ENCODE measurements around the gene MED13L.
A peak's percentile ranks its signal among the peaks of the same experiment; 100 is the strongest.
"Not testable (repeated sequence)": the region's sequence is repeated elsewhere in the genome, so short reads cannot be mapped to it uniquely, and the experiment has no call there.

The MED13L gene

DNA sequence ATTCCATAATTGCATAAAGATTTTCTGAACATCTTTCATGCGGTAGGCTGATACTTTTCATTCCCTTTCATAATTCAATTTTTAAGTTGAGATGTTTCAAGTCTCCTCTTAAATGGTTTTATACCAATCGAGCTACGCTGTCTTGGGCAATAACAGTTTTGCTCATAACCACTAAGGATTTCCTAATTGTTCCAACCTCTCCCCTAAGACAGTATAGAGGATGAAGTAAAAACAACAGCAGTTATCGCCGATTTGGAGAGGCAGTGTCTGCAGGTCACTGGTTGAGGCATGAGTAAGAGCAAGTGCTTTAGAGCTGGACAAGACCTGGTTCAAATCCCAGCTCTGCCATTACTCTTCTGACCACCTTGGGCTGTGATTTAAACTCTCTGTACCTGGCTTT, 6.9 kb upstream of the MED13L start:
- H3K9me3 ChIP-seq (ENCODE audit: control insufficient read depth, insufficient read depth, low read length), result no peaks in the 10 kb centered on the region
- H3K4me3 ChIP-seq (ENCODE audit: low read depth, low read length), result no peak overlapping the region
- no peaks in the 10 kb centered on the region for H3K36me3 ChIP-seq (ENCODE audit: control insufficient read depth, insufficient read depth, low read length)
- no peak overlapping the region for H3K9ac ChIP-seq (ENCODE audit: low read depth, low read length)
- H3K27me3 ChIP-seq (ENCODE audit: control insufficient read depth, insufficient read depth, low read length), result no peaks in the 10 kb centered on the region
- H3K4me1 ChIP-seq (ENCODE audit: control insufficient read depth, insufficient read depth, low read length), result peaks cover 14% of the 10 kb centered on the region

DNA sequence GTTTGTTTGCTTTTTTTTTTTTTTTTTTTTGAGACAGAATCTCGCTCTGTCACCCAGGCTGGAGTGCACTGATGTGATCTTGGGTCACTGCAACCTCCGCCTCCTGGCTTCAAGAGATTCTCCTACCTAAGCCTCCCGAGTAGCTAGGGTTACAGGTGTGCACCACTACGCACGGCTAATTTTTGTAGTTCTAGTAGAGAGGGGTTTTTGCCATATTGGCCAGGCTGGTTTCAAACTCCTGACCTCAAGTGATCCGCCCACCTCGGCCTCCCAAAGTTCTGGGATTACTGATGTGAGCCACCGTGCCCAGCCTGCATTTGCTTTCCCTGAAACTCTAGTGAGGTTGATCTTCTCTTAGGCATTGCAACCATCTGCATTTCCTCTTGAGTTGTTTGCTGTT, 6.4 kb upstream of the MED13L start:
- not testable (repeated sequence) for H3K4me3 ChIP-seq (ENCODE audit: low read depth, low read length); H3K9me3 ChIP-seq (ENCODE audit: control insufficient read depth, insufficient read depth, low read length); H3K36me3 ChIP-seq (ENCODE audit: control insufficient read depth, insufficient read depth, low read length); H3K9ac ChIP-seq (ENCODE audit: low read depth, low read length); H3K27me3 ChIP-seq (ENCODE audit: control insufficient read depth, insufficient read depth, low read length)
- peaks cover 14% of the 10 kb centered on the region for H3K4me1 ChIP-seq (ENCODE audit: control insufficient read depth, insufficient read depth, low read length)

DNA sequence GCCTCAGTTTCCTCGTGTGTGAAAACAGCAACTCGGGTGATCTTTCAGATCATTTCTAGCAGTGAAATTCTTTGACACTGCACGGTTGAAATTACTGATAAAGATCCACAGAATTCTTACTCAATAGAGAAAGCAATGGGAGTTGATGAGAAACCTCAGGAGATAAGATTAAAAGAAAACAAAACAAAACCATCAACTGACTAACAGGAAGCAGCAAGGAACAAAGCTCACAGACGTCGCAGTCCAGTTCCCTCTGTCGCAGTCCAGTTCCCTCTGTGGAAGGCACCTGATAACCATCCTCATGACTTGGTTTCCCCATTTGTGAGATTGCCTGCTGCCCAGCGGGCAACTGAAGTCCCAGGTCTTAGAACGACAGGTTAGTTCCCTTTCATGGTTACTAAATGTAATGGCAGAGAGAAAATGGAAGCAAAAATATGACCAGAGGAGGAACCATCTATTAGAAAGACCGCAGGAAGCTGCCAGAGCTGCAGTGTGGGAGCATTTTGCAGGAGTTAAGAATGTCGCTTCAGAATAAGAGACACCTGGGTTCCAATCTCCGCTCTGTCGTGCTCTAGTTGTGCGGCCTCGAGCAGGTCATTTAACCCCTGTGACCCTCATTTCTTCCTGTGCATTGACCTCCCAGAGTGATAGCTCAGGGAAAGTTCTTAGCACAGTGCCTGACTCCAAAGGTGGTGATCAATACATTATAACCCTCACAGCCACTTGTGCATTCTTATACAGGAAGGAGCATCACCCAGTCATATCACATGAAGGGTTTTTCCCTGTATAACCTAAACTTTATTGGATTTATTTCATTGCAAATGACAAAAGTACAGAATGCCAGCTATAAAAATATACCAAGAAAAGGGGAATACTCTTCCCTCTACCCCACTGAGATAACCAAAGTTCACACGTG, 5.1 kb upstream of the MED13L start:
- Histone ChIP-seq H3K36me3 (ENCODE audit: control insufficient read depth, insufficient read depth, low read length) (no peaks in the 10 kb centered on the region), H3K9me3 (ENCODE audit: control insufficient read depth, insufficient read depth, low read length) (no peaks in the 10 kb centered on the region), H3K9ac (ENCODE audit: low read depth, low read length) (no peak overlapping the region), H3K4me1 (ENCODE audit: control insufficient read depth, insufficient read depth, low read length) (peaks cover 19% of the 10 kb centered on the region), H3K27me3 (ENCODE audit: control insufficient read depth, insufficient read depth, low read length) (no peaks in the 10 kb centered on the region), H3K4me3 (ENCODE audit: low read depth, low read length) (no peak overlapping the region)

DNA sequence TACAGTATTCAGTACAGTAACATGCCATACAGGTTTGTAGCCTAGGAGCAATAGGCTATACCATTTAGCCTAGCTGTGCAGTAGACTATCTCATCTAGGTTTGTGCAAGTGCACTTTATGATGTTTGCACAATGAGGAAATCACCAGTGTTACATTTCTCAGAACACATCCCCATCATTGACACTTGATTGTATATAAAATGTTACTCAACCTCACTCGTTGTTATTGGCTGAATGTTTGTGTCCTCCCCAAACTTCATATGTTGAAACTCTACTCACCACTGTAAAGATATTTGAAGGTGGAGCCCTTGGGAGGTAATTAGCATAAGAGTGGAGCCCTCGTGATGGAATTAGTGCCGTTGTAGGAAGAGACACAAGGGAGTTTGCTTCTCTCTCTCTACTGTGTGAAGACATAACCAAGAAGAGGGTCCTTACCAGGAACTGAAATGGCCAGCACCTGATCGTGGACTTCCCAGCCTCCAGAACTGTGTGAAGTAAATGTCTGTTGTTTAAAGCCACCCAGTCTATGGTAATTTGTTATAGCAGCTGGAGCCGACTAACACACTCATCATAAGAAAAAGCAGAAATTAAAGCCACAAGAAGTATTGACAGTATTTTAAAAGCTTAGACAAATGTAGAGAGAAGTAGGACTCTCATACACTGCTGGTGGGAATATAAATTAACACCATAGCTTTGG, 3.2 kb upstream of the MED13L start:
- H3K9me3 ChIP-seq (ENCODE audit: control insufficient read depth, insufficient read depth, low read length), result no peaks in the 10 kb centered on the region
- H3K27me3 ChIP-seq (ENCODE audit: control insufficient read depth, insufficient read depth, low read length), result no peaks in the 10 kb centered on the region
- H3K36me3 ChIP-seq (ENCODE audit: control insufficient read depth, insufficient read depth, low read length), result no peaks in the 10 kb centered on the region
- peaks cover 19% of the 10 kb centered on the region for H3K4me1 ChIP-seq (ENCODE audit: control insufficient read depth, insufficient read depth, low read length)
- H3K4me3 ChIP-seq (ENCODE audit: low read depth, low read length), result no peak overlapping the region
- no peak overlapping the region for H3K9ac ChIP-seq (ENCODE audit: low read depth, low read length)

DNA sequence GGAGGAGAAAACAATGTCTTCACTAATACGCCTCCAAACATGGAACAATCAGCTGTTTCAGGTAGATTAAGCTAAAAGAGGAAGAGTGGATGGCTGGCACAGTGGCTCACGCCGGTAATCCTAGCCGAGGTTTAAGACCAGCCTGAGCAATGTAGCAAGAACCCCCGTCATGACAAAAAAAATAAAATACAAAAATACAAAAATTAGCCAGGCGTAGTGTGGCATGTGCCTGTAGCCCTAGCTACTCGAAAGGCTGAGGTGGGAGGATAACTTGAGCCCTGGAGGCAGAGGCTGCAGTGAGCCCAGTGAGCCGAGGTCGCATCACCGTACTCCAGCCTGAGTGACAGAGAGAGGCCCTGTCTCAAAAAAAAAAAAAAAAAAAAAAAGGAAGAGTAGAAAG, 1.2 kb upstream of the MED13L start:
- no peak overlapping the region for H3K9ac ChIP-seq (ENCODE audit: low read depth, low read length)
- H3K4me1 ChIP-seq (ENCODE audit: control insufficient read depth, insufficient read depth, low read length), result peaks cover 21% of the 10 kb centered on the region
- no peaks in the 10 kb centered on the region for H3K9me3 ChIP-seq (ENCODE audit: control insufficient read depth, insufficient read depth, low read length)
- H3K27me3 ChIP-seq (ENCODE audit: control insufficient read depth, insufficient read depth, low read length), result no peaks in the 10 kb centered on the region
- H3K4me3 ChIP-seq (ENCODE audit: low read depth, low read length), result peak overlapping the region; percentile 67
- H3K36me3 ChIP-seq (ENCODE audit: control insufficient read depth, insufficient read depth, low read length), result no peaks in the 10 kb centered on the region

DNA sequence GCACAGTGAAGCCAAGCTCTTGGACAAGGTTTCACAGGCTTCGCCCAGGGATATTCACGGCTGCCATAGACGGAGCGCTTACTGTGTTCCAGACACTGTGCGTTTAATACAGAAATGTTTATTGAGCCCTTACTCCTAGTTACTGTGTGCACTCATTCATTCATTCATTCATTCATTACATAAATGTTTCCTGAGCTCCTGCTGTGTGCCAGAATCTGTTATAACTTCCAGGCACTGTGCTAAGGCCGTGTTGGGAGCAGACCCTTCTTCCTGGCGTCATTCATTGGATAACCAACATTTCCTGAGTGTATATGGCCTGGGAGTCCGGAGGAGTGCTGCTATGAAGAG, 760 bp upstream of the MED13L start:
- Histone ChIP-seq H3K4me3 (ENCODE audit: low read depth, low read length) (peak overlapping the region; percentile 67), H3K4me1 (ENCODE audit: control insufficient read depth, insufficient read depth, low read length) (peaks cover 21% of the 10 kb centered on the region), H3K9me3 (ENCODE audit: control insufficient read depth, insufficient read depth, low read length) (no peaks in the 10 kb centered on the region), H3K27me3 (ENCODE audit: control insufficient read depth, insufficient read depth, low read length) (no peaks in the 10 kb centered on the region), H3K36me3 (ENCODE audit: control insufficient read depth, insufficient read depth, low read length) (no peaks in the 10 kb centered on the region), H3K9ac (ENCODE audit: low read depth, low read length) (peak overlapping the region; percentile 19)

DNA sequence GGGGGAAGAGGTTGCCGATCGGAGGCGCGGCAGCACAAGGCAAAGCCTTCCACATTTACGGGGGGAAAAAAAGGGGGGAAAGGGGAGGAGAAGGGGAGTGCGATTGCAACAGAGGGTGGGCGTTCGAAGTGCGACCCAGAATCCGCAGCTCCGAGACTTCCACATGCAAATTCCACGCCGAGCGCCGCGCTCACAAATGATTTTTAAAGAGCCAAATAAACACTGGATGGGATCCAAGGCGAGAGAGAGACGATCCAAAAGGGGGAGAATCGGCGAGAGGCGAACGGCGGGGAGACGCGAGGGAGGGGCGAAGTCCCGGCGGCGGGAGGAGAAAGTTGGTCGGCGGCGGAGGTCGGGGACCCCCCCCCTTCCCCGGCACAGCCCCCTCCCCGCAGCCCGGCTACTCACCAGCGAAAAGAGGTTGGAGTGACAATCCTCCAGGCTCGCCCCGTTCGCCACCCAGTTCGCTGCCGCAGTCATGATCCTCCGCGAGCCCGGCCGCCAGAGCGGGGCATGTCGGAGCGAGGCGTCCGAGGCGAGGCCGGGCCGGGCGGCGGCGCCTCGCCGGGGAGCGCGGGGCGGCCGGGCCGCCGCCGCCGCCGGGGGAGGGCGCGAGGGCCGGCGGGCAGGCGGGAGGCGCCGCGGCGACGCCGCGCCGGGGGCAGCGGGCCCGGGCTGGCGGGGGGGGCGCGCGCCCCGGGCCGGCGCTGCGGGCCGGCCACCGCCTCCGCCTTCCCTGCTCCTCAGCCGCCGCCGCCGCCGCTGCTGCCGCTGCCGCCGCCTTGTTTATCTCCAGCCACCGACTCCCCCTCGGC, 634 bp downstream of the MED13L start:
- Histone ChIP-seq H3K27me3 (ENCODE audit: control insufficient read depth, insufficient read depth, low read length) (no peaks in the 10 kb centered on the region), H3K4me1 (ENCODE audit: control insufficient read depth, insufficient read depth, low read length) (peaks cover 16% of the 10 kb centered on the region), H3K36me3 (ENCODE audit: control insufficient read depth, insufficient read depth, low read length) (no peaks in the 10 kb centered on the region), H3K9me3 (ENCODE audit: control insufficient read depth, insufficient read depth, low read length) (no peaks in the 10 kb centered on the region), H3K4me3 (ENCODE audit: low read depth, low read length) (peak overlapping the region; percentile 93), H3K9ac (ENCODE audit: low read depth, low read length) (peak overlapping the region; percentile 67)

DNA sequence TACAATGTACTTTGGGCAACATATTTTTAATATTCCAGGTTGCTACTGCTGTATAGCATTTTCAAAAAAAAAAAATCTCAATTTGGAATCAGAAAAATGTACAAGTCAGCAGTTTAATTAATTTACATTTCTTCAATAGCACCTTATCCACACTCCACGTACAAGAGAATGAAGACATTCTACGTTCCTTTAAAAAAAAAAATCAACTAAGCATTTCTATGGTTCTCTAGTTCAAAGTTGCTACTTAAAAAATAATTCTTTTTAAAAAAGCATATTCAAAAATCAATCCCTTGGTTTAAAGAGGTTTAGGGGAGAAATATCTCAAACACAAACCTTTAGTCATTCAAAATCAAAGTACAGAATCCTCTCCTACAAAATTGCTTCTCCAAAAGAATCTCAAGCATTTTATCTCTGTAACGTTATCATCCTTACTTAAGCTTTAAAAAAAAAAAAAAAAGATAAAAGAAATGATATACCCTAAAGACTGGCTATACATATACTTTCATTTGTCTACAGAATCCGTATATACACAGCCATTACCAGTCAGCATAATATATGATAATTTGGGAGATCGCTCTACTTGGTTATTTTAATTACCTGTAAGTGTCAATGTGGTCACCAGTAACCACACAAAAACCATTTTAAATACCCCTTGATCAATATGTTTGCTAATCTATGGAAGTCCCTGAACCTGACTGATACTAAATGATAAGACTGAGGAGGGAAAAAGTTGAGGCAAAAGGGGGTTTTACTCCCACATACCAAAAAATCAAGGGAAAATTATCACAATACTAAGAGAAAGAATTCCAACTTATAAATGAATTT, 2.7 kb downstream of the MED13L start:
- Histone ChIP-seq H3K4me3 (ENCODE audit: low read depth, low read length) (peak overlapping the region; percentile 10), H3K4me1 (ENCODE audit: control insufficient read depth, insufficient read depth, low read length) (peaks cover 7% of the 10 kb centered on the region), H3K27me3 (ENCODE audit: control insufficient read depth, insufficient read depth, low read length) (no peaks in the 10 kb centered on the region), H3K9ac (ENCODE audit: low read depth, low read length) (no peak overlapping the region), H3K9me3 (ENCODE audit: control insufficient read depth, insufficient read depth, low read length) (no peaks in the 10 kb centered on the region), H3K36me3 (ENCODE audit: control insufficient read depth, insufficient read depth, low read length) (no peaks in the 10 kb centered on the region)

DNA sequence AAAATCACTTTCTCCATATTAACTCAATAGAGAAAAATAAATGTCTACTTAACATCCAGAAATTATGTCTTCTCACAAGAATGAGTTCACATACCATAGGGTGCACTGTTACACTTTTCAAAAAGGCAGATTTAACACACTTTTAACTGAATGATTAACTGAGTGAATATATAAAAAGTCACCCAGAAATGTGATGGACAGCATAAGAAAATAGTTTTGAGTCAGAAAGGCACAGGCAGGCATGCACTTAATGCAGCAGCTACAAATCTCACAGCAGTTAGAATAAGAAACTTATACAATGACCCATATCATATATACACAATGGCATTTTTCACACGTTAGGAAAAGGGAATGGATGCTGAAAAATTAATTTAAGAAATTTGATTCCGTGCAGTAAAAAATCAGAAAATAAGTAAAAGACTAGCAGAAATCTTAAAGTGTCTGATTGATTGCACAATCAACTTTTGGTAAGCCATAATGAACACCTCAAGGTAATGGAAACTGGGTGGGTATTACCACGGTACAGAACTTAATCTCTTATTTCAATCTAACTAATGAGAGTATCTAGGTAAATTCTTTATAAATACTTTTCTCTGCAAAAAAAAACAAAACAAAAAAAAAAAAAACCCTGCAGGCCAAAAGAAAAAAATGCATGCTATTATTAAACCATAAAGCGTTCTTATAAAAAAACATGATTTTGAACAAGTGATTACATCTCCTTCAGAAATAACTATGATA, 3.5 kb downstream of the MED13L start:
- Histone ChIP-seq H3K4me1 (ENCODE audit: control insufficient read depth, insufficient read depth, low read length) (peaks cover 7% of the 10 kb centered on the region), H3K9me3 (ENCODE audit: control insufficient read depth, insufficient read depth, low read length) (no peaks in the 10 kb centered on the region), H3K9ac (ENCODE audit: low read depth, low read length) (no peak overlapping the region), H3K36me3 (ENCODE audit: control insufficient read depth, insufficient read depth, low read length) (no peaks in the 10 kb centered on the region), H3K4me3 (ENCODE audit: low read depth, low read length) (peak overlapping the region; percentile 10), H3K27me3 (ENCODE audit: control insufficient read depth, insufficient read depth, low read length) (no peaks in the 10 kb centered on the region)

DNA sequence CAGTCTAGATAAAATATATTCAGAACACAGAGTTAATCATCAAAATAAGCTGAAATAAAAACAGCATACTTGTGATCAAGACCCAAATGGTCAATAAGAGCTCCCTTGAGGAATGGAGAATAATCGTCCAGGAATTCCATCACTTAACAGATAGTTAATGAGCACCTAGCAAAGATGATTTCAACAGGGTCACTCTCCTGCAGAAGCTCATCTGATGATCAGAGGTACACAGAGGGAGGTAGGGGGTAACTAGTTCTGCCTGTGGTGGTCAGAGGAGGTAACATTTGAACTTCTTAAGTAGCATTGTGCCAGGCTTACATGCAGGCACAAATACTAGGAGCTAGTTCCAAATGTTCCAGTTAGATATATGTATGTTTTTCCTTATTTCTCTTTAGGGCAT, 9.5 kb downstream of the MED13L start:
- no peaks in the 10 kb centered on the region for H3K9me3 ChIP-seq (ENCODE audit: control insufficient read depth, insufficient read depth, low read length)
- no peak overlapping the region for H3K4me3 ChIP-seq (ENCODE audit: low read depth, low read length)
- H3K4me1 ChIP-seq (ENCODE audit: control insufficient read depth, insufficient read depth, low read length), result peaks cover 20% of the 10 kb centered on the region
- no peaks in the 10 kb centered on the region for H3K36me3 ChIP-seq (ENCODE audit: control insufficient read depth, insufficient read depth, low read length)
- no peaks in the 10 kb centered on the region for H3K27me3 ChIP-seq (ENCODE audit: control insufficient read depth, insufficient read depth, low read length)
- no peak overlapping the region for H3K9ac ChIP-seq (ENCODE audit: low read depth, low read length)

Data from iPS-15b (cell line).